ENCODE data around the gene FAM222A.

- TF ChIP-seq RFX5 (IDR thresholded peaks at IDR 0.05; ENCODE audit: low read depth, low read length) (no peak), CTCF (conservative IDR thresholded peaks at IDR 0.05; ENCODE audit: low read depth, low read length) (0 out of 2 replicates have a peak, but pooled peaks have one; percentile 2), POLR2A (IDR thresholded peaks at IDR 0.05; ENCODE audit: low read depth, low read length) (no peak), CEBPB (IDR thresholded peaks at IDR 0.05; ENCODE audit: low read depth, low read length) (no peak), RAD21 (IDR thresholded peaks at IDR 0.05; ENCODE audit: low read length) (no peak), MAZ (IDR thresholded peaks at IDR 0.05; ENCODE audit: borderline replicate concordance, low read depth, low read length) (no peak), BHLHE40 (IDR thresholded peaks at IDR 0.05; ENCODE audit: low read depth, low read length) (no peak), ELK1 (IDR thresholded peaks at IDR 0.05; ENCODE audit: borderline replicate concordance, low read depth, low read length) (no peak), NFE2L2 (IDR thresholded peaks at IDR 0.05; ENCODE audit: low read depth, low read length) (no peak), MAFK (IDR thresholded peaks at IDR 0.05; ENCODE audit: low read depth, low read length) (no peak)
- TF ChIP-seq, protein P1, sequence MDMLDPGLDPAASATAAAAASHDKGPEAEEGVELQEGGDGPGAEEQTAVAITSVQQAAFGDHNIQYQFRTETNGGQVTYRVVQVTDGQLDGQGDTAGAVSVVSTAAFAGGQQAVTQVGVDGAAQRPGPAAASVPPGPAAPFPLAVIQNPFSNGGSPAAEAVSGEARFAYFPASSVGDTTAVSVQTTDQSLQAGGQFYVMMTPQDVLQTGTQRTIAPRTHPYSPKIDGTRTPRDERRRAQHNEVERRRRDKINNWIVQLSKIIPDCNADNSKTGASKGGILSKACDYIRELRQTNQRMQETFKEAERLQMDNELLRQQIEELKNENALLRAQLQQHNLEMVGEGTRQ (IDR thresholded peaks at IDR 0.05; ENCODE audit: low read depth, low read length): no peak
Measured at GRCh38 chr12:109739747-109740693, 26.4 kb downstream of the FAM222A start.
